WTC11 (cell line): ENCODE measurements around the gene HIBADH.

Experiments
- CTCF ChIP-seq: fragments of 200-600 bp; IDR thresholded peaks from 2 replicates; pipeline ENCODE4 v1.8.0; 2022; ENCODE audit warnings: antibody characterized with exemption
- E2F5 ChIP-seq: sonication (generic); formaldehyde crosslinking; IDR thresholded peaks from 2 replicates; pipeline ENCODE4 v1.8.1; 2022; ENCODE audit warnings: mild to moderate bottlenecking, moderate library complexity, missing genetic modification reagents
- ELF4 ChIP-seq: sonication (generic); formaldehyde crosslinking; IDR thresholded peaks from 2 replicates; pipeline ENCODE4 v1.8.1; 2022; ENCODE audit warnings: low read depth, mild to moderate bottlenecking, moderate library complexity, missing genetic modification reagents
- JUN ChIP-seq: sonication (generic); formaldehyde crosslinking; IDR thresholded peaks from 2 replicates; pipeline ENCODE4 v1.8.0; 2023; ENCODE audit warnings: mild to moderate bottlenecking, missing genetic modification reagents
- NFYB ChIP-seq: sonication (generic); formaldehyde crosslinking; conservative IDR thresholded peaks from 2 replicates; pipeline ENCODE4 v1.8.0; 2022; ENCODE audit warnings: low read depth, missing genetic modification reagents
- PRDM15 ChIP-seq: sonication (generic); formaldehyde crosslinking; IDR thresholded peaks from 2 replicates; pipeline ENCODE4 v1.8.0; 2022; ENCODE audit warnings: missing genetic modification reagents
- SP1 ChIP-seq: sonication (generic); formaldehyde crosslinking; conservative IDR thresholded peaks from 2 replicates; pipeline ENCODE4 v1.8.1; 2022; ENCODE audit warnings: missing genetic modification reagents
- TEAD4 ChIP-seq: sonication (generic); formaldehyde crosslinking; IDR thresholded peaks from 2 replicates; pipeline ENCODE4 v1.8.0; 2022; ENCODE audit warnings: mild to moderate bottlenecking, missing genetic modification reagents

- no peak for TF ChIP-seq CTCF
- TF ChIP-seq SP1 (CRISPR knock-in tag): no peak
- no peak for TF ChIP-seq TEAD4 (CRISPR knock-in tag)
- TF ChIP-seq E2F5: no peak
- no peak for TF ChIP-seq JUN (CRISPR knock-in tag)
- TF ChIP-seq ELF4 (CRISPR knock-in tag): no peak
- no peak for TF ChIP-seq PRDM15
- TF ChIP-seq NFYB: no peak
Observed at GRCh38 chr7:27671675-27672074, 9.0 kb upstream of the HIBADH start.
